ENCODE results near the gene CLIP1. TPM values are rescaled to one million over a fixed set of nuclear protein-coding genes. Genes with fewer than 3 reads are reported as not detected.
"Not testable (repeated sequence)": the region's sequence is repeated elsewhere in the genome, so short reads cannot be mapped to it uniquely, and the experiment has no call there.

CLIP1 gene
- total and polyA plus RNA-seq, 2 donors, result 53.4 to 69.2 TPM

DNA sequence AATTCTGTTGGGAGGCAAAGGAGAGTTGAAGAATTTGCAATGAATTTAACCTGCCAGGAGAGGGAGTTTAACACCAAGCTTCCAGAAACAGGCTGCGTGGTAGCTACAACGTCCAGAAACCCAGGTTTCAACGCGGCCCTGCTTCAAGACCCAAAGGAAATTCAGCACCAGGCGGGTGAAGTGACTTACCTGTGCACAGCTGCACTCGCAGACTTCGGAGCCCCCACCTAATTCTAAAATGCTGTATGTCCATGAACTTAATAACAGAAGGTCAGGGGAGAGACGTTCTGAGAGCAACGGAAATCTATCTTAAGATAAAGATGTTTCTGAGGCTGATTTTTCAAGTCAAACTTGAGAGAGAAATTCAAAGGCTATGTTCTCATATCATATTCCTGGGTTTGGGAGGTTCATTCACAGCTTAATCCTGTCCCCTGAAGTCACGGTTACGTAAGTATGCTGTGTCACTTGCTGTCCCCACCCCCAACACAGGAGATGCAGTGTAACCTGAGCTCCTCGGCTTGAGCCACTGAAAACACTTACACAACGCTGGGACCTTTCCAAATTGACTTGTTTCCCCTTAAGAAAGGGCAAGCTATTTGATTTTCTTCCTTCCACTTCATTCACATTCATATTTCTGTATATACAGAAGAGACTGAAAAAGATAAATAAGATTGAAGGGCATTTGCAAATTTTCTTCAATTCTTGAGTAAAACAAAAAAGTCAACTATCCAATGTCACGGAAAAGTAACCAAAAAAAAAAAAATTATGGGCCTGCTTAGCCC lies 22.7 kb downstream of the CLIP1 start:
- 17% methylated on average over 14 of the region's 14 CpGs for WGBS
- Histone ChIP-seq H3K4me1 (ENCODE audit: insufficient read depth) (no peaks in the 10 kb centered on the region), H3K36me3 (ENCODE audit: insufficient read depth) (no peaks in the 10 kb centered on the region), H3K4me3 (ENCODE audit: low read depth, low read length) (no peak overlapping the region), H3K27ac (ENCODE audit: low read depth) (peak overlapping the region; percentile 91)
- DNase-seq (ENCODE audit: extremely low spot score), result peak; percentile 60

- peak overlapping the region; percentile 90 for H3K27ac ChIP-seq (ENCODE audit: low read depth)
- no peak for DNase-seq (ENCODE audit: extremely low spot score)
- no peak overlapping the region for H3K4me3 ChIP-seq (ENCODE audit: low read depth, low read length)
- no peaks in the 10 kb centered on the region for H3K36me3 ChIP-seq (ENCODE audit: insufficient read depth)
- H3K4me1 ChIP-seq (ENCODE audit: insufficient read depth), result no peaks in the 10 kb centered on the region
- WGBS, result 26% methylated on average over 2 of the region's 2 CpGs
Measured at GRCh38 chr12:122399254-122399591, 23.2 kb downstream of the CLIP1 start.

GRCh38 chr12:122397981-122398380 lies 24.5 kb downstream of the CLIP1 start:
- WGBS, result 95% methylated on average over 6 of the region's 6 CpGs
- H3K4me1 ChIP-seq (ENCODE audit: insufficient read depth); DNase-seq (ENCODE audit: extremely low spot score); H3K36me3 ChIP-seq (ENCODE audit: insufficient read depth); H3K4me3 ChIP-seq (ENCODE audit: low read depth, low read length); H3K27ac ChIP-seq (ENCODE audit: low read depth): not testable (repeated sequence)

DNA sequence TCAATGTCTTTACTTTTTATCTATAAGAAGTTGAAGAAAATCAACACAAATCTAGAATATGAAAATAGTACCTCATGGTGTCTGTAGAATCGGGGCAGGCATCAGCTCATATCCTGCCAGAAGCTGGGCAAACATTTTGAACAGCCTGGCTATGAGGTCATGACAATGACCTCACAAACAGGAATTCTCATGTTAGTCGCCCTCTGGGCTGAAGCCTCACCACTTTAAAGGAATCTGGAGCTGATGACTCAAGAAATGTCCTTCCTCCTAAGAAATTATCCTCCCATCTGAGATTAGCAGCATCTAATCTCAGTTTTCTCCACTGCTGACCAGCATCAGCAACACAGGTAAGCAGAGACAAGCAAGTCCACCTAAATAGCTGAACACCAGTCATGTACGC lies 27.1 kb downstream of the CLIP1 start:
- Histone ChIP-seq H3K4me3 (ENCODE audit: low read depth, low read length) (no peak overlapping the region), H3K4me1 (ENCODE audit: insufficient read depth) (no peaks in the 10 kb centered on the region), H3K36me3 (ENCODE audit: insufficient read depth) (no peaks in the 10 kb centered on the region), H3K27ac (ENCODE audit: low read depth) (no peak overlapping the region)
- no peak for DNase-seq (ENCODE audit: extremely low spot score)
- WGBS, result 76% methylated on average over 3 of the region's 3 CpGs

DNA sequence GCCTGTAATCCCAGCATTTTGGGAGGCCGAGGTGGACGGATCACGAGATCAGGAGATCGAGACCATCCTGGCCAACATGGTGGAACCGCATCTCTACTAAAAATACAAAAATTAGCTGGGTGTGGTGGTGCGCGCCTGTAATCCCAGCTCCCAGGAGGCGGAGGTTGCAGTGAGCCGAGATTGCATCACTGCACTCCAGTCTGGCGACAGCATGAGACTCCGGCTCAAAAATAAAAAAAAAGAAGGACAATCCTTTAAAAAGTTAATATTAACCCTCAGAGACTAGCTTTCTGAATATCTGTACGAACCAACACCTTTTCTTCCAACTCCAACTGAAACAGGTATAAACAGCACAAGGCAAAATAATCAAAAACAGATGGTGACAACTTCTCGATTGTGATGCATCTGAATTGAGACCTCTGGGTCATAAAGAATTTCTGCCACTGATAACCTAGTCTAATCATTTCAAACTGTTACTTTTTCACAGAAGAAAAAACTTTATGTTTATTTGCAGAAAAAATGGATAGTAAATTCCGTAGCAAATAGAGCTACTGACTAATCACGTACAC lies 27.8 kb downstream of the CLIP1 start:
- no peak overlapping the region for H3K27ac ChIP-seq (ENCODE audit: low read depth)
- H3K4me1 ChIP-seq (ENCODE audit: insufficient read depth), result no peaks in the 10 kb centered on the region
- H3K36me3 ChIP-seq (ENCODE audit: insufficient read depth), result no peaks in the 10 kb centered on the region
- DNase-seq (ENCODE audit: extremely low spot score), result no peak
- no peak overlapping the region for H3K4me3 ChIP-seq (ENCODE audit: low read depth, low read length)
- 84% methylated on average over 14 of the region's 15 CpGs for WGBS

GRCh38 chr12:122393817-122394216 lies 28.7 kb downstream of the CLIP1 start:
- 93% methylated on average over 4 of the region's 4 CpGs for WGBS

DNA sequence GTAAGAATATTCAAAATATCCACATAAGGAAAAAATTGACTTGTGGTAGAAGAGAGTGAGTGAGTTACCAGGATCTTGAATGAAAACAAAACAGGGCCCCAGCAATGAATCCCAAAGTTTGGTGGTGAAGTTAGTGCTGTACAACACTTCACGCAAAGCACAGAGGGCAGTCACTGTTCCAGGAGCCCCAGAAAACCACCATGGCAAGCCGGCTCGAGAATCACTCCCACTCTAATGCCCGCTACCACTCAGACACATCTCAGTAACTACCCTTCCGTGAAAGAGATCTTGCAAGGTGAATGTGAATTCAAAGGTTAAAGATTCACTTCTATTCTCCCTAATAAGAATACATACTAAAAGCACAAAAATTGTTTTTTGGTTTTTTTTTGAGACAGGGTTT lies 30.1 kb downstream of the CLIP1 start:
- Histone ChIP-seq H3K36me3 (ENCODE audit: insufficient read depth) (no peaks in the 10 kb centered on the region), H3K4me1 (ENCODE audit: insufficient read depth) (no peaks in the 10 kb centered on the region), H3K4me3 (ENCODE audit: low read depth, low read length) (no peak overlapping the region), H3K27ac (ENCODE audit: low read depth) (no peak overlapping the region)
- no peak for DNase-seq (ENCODE audit: extremely low spot score)
- 92% methylated on average over 5 of the region's 5 CpGs for WGBS

More at GRCh38 chr12:122393817-122394216, 28.7 kb downstream of the CLIP1 start:
- DNase-seq (ENCODE audit: extremely low spot score), result no peak
- H3K27ac ChIP-seq (ENCODE audit: low read depth), result no peak overlapping the region
- H3K4me1 ChIP-seq (ENCODE audit: insufficient read depth), result no peaks in the 10 kb centered on the region
- no peaks in the 10 kb centered on the region for H3K36me3 ChIP-seq (ENCODE audit: insufficient read depth)
- H3K4me3 ChIP-seq (ENCODE audit: low read depth, low read length), result no peak overlapping the region

- Histone ChIP-seq H3K4me3 (ENCODE audit: low read depth, low read length) (no peak overlapping the region), H3K36me3 (ENCODE audit: insufficient read depth) (no peaks in the 10 kb centered on the region), H3K4me1 (ENCODE audit: insufficient read depth) (no peaks in the 10 kb centered on the region), H3K27ac (ENCODE audit: low read depth) (no peak overlapping the region)
- DNase-seq (ENCODE audit: extremely low spot score), result no peak
- 81% methylated on average over 7 of the region's 7 CpGs for WGBS
Measured at GRCh38 chr12:122389677-122390076, 32.8 kb downstream of the CLIP1 start.

DNA sequence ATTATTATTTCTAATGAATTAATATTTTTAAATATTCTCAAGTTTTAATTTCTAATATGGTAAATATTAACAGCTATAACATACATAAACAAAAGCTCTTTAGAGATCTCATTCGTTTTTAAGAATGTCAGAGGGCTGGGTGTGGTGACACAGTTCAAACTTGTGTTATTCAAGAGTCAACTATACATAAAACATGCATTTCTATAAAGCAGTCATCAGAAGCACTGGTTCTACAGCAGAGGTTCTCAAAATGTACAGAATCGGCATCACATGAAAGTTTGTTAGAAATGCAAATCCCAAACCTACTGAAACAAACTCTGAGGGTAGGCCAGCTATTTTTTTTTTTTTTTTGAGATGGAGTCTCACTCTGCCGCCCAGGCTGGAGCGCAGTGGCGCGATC lies 34.6 kb downstream of the CLIP1 start:
- DNase-seq (ENCODE audit: extremely low spot score), result no peak
- WGBS, result 87% methylated on average over 6 of the region's 6 CpGs
- no peaks in the 10 kb centered on the region for H3K36me3 ChIP-seq (ENCODE audit: insufficient read depth)
- H3K4me3 ChIP-seq (ENCODE audit: low read depth, low read length), result no peak overlapping the region
- no peak overlapping the region for H3K27ac ChIP-seq (ENCODE audit: low read depth)
- no peaks in the 10 kb centered on the region for H3K4me1 ChIP-seq (ENCODE audit: insufficient read depth)

GRCh38 chr12:122385171-122386016 lies 37.1 kb downstream of the CLIP1 start:
- H3K4me1 ChIP-seq (ENCODE audit: insufficient read depth), result no peaks in the 10 kb centered on the region
- no peak overlapping the region for H3K4me3 ChIP-seq (ENCODE audit: low read depth, low read length)
- no peak overlapping the region for H3K27ac ChIP-seq (ENCODE audit: low read depth)
- no peaks in the 10 kb centered on the region for H3K36me3 ChIP-seq (ENCODE audit: insufficient read depth)
- 95% methylated on average over 13 of the region's 13 CpGs for WGBS
- no peak for DNase-seq (ENCODE audit: extremely low spot score)

- DNase-seq (ENCODE audit: extremely low spot score), result no peak
- Histone ChIP-seq H3K4me3 (ENCODE audit: low read depth, low read length) (no peak overlapping the region), H3K27ac (ENCODE audit: low read depth) (no peak overlapping the region), H3K36me3 (ENCODE audit: insufficient read depth) (peaks cover 2% of the 10 kb centered on the region), H3K4me1 (ENCODE audit: insufficient read depth) (no peaks in the 10 kb centered on the region)
- 42% methylated on average over 6 of the region's 6 CpGs for WGBS
Measured at GRCh38 chr12:122382919-122383350, 39.5 kb downstream of the CLIP1 start.

DNA sequence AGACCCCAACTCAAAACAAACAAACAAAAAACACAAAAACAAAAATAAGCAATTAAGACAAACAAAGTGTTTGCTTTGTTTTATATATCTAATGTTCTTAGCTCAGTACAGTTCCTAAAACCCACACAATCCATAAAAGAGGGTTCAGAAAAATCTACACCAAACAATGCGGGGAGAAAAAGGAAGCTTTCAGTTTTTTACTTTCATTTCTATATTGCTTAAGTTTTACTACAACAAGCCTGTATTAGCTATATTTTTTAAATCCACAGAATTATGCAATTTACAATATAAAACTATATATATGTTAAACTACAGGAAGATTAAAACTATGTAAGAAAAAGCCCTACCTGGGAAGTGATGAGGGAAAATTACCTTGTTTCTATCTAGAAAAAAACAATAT lies 41.4 kb downstream of the CLIP1 start:
- Histone ChIP-seq H3K27ac (ENCODE audit: low read depth) (no peak overlapping the region), H3K36me3 (ENCODE audit: insufficient read depth) (peaks cover 6% of the 10 kb centered on the region), H3K4me3 (ENCODE audit: low read depth, low read length) (no peak overlapping the region), H3K4me1 (ENCODE audit: insufficient read depth) (no peaks in the 10 kb centered on the region)
- 89% methylated on average over 1 of the region's 1 CpG for WGBS
- no peak for DNase-seq (ENCODE audit: extremely low spot score)

DNA sequence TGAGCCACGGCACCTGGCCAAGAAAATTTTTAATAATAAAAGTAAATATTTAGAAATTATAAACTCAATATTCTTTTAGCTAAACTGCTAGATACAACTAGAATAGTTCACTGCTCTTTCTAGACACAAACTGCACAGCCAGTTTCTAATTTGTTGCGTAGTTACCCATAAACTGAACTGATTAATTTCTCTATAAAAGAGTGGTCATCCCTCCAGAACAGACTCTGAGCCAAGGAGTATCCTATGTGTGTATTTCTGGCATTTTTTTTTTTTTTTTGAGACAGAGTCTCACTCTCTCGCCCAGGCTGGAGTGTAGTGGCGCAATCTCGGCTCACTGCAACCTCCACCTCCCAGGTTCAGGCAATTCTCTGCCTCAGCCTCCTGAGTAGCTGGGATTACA lies 45.7 kb downstream of the CLIP1 start:
- H3K4me1 ChIP-seq (ENCODE audit: insufficient read depth); H3K36me3 ChIP-seq (ENCODE audit: insufficient read depth); H3K27ac ChIP-seq (ENCODE audit: low read depth); H3K4me3 ChIP-seq (ENCODE audit: low read depth, low read length); DNase-seq (ENCODE audit: extremely low spot score): not testable (repeated sequence)
- 75% methylated on average over 5 of the region's 5 CpGs for WGBS

DNA sequence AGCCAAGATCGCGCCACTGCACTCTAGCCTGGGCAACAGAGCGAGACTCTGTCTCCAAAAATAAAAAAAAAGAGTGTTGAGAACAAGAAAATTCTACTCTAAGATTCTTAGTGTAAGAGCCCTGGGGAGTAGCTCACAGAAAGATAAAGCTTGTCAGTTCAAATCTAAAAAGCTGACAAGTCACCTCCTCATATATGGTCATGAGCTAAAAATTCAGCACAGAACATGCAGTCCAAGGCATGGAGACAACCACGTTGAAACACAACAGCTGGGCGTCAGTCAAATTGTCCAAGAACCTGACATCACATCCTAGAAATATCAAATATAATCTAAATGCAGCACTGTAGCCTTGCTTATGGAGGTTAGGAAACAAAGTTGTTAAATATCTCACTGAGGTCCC lies 47.8 kb downstream of the CLIP1 start:
- peaks cover 6% of the 10 kb centered on the region for H3K36me3 ChIP-seq (ENCODE audit: insufficient read depth)
- no peaks in the 10 kb centered on the region for H3K4me1 ChIP-seq (ENCODE audit: insufficient read depth)
- no peak overlapping the region for H3K27ac ChIP-seq (ENCODE audit: low read depth)
- DNase-seq (ENCODE audit: extremely low spot score), result no peak
- 82% methylated on average over 5 of the region's 5 CpGs for WGBS
- no peak overlapping the region for H3K4me3 ChIP-seq (ENCODE audit: low read depth, low read length)

Measured in urinary bladder (tissue), 4 donors.